Left renal pelvis (tissue), 4 donors: ENCODE results near the gene CTR9. TPM values are rescaled to one million over a fixed set of nuclear protein-coding genes. Genes with fewer than 3 reads are reported as not detected.
A peak's percentile ranks its signal among the peaks of the same experiment; 100 is the strongest.

Experiments used
- DNase-seq, 4 donors: peaks; one replicate each; pipeline ENCODE4 v3.0.0-alpha.2; 2013; ENCODE audit warnings: low read depth in 4 of 4, low spot score in 3 of 4
- polyA plus RNA-seq, 4 donors: library from polyadenylated mRNA; unstranded; fragments of 120-200 nt; gene quantifications; one replicate each; pipeline ENCODE4 v1.2.1, GENCODE V29; 2013; ENCODE audit not compliant: insufficient read length in 4 of 4

The CTR9 gene
- polyA plus RNA-seq, 4 donors = 44.2 to 71.4 (median 67.7) TPM

GRCh38 chr11:10735481-10736475 lies 15.3 kb upstream of the CTR9 start:
- peak; percentile 79 to 85 (median 82) for DNase-seq

- DNase-seq = no peak
Measured at GRCh38 chr11:10742460-10743208, 8.4 kb upstream of the CTR9 start.

GRCh38 chr11:10743354-10744000 lies 7.6 kb upstream of the CTR9 start:
- no peak for DNase-seq

GRCh38 chr11:10744206-10744605 lies 6.8 kb upstream of the CTR9 start:
- DNase-seq = no peak

GRCh38 chr11:10746871-10747270 lies 4.2 kb upstream of the CTR9 start:
- no peak for DNase-seq

GRCh38 chr11:10747733-10748132 lies 3.3 kb upstream of the CTR9 start:
- DNase-seq = no peak

- DNase-seq = no peak
Measured at GRCh38 chr11:10749476-10749875, 1.6 kb upstream of the CTR9 start.

GRCh38 chr11:10751581-10751940 lies 515 bp downstream of the CTR9 start:
- no peak for DNase-seq

- DNase-seq = no peak
Measured at GRCh38 chr11:10752061-10752460, 1.0 kb downstream of the CTR9 start.

GRCh38 chr11:10752486-10752885 lies 1.4 kb downstream of the CTR9 start:
- no peak for DNase-seq

GRCh38 chr11:10758957-10759356 lies 7.9 kb downstream of the CTR9 start:
- DNase-seq = no peak

GRCh38 chr11:10761085-10761698 lies 10.1 kb downstream of the CTR9 start:
- DNase-seq = no peak

GRCh38 chr11:10762185-10762584 lies 11.1 kb downstream of the CTR9 start:
- DNase-seq = no peak

- no peak for DNase-seq
Measured at GRCh38 chr11:10762913-10763421, 11.9 kb downstream of the CTR9 start.

- DNase-seq = no peak
Measured at GRCh38 chr11:10763766-10764165, 12.7 kb downstream of the CTR9 start.

GRCh38 chr11:10764412-10764811 lies 13.4 kb downstream of the CTR9 start:
- DNase-seq = no peak

GRCh38 chr11:10770626-10771254 lies 19.7 kb downstream of the CTR9 start:
- no peak for DNase-seq

- DNase-seq = no peak
Measured at GRCh38 chr11:10771457-10771856, 20.4 kb downstream of the CTR9 start.

- no peak for DNase-seq
Measured at GRCh38 chr11:10774811-10775210, 23.8 kb downstream of the CTR9 start.

GRCh38 chr11:10777393-10777793 lies 26.3 kb downstream of the CTR9 start:
- no peak for DNase-seq
